ENCODE measurements around the gene POLR2M.

Gene POLR2M

GRCh38 chr15:57683481-57683880, 23.0 kb upstream of the POLR2M start:
- Mint-ChIP-seq H3K27ac (no peak overlapping the region), H3K36me3 (no peaks in the 10 kb centered on the region), H3K9me3 (no peaks in the 10 kb centered on the region), H3K4me3 (no peak overlapping the region), H3K27me3 (peaks cover 1% of the 10 kb centered on the region), H3K4me1 (peaks cover 4% of the 10 kb centered on the region)

DNA sequence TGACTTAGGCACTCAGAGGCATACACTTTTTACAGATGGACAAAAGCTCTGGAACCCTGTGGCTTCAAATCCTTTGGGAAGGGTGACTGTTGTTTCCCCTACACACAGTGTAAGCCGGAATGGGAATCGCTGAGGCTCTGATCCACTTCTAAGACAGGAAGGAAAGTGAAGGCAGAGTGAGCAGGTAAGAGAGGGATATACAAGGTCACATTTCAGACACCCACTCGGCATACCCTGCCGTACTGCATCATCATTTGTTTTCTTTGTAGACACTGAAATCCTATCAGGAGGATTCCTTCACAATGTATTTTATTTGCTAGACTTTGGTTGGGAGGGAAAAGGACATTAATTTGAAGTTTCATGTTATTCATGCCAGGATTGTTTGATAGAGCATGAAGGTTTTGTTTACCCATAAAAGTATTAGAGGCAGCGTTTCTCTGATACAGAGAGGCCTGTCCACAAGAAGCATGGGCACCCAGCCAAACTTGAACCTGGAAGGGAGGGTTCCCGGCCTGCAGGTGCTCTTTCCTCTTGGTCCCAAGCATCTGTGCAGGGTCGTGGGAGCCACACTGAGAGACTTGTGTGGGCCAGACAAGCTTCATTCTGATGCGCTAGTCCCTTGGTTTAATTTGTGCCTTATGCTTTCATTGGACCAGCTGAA, 21.9 kb upstream of the POLR2M start:
- H3K36me3 Mint-ChIP-seq = no peaks in the 10 kb centered on the region
- H3K4me1 Mint-ChIP-seq = peaks cover 4% of the 10 kb centered on the region
- no peak overlapping the region for H3K4me3 Mint-ChIP-seq
- H3K27ac Mint-ChIP-seq = no peak overlapping the region
- no peaks in the 10 kb centered on the region for H3K9me3 Mint-ChIP-seq
- no peaks in the 10 kb centered on the region for H3K27me3 Mint-ChIP-seq

- Mint-ChIP-seq H3K4me3 (no peak overlapping the region), H3K4me1 (no peaks in the 10 kb centered on the region), H3K27ac (no peak overlapping the region), H3K9me3 (no peaks in the 10 kb centered on the region), H3K27me3 (no peaks in the 10 kb centered on the region), H3K36me3 (no peaks in the 10 kb centered on the region)
These were observed 21.0 kb upstream of the POLR2M start for GRCh38 chr15:57685306-57686095.

GRCh38 chr15:57686657-57687056, 19.9 kb upstream of the POLR2M start:
- H3K27ac Mint-ChIP-seq = no peak overlapping the region
- H3K4me3 Mint-ChIP-seq = no peak overlapping the region
- no peaks in the 10 kb centered on the region for H3K4me1 Mint-ChIP-seq
- H3K9me3 Mint-ChIP-seq = no peaks in the 10 kb centered on the region
- H3K36me3 Mint-ChIP-seq = no peaks in the 10 kb centered on the region
- no peaks in the 10 kb centered on the region for H3K27me3 Mint-ChIP-seq

- H3K27me3 Mint-ChIP-seq = no peaks in the 10 kb centered on the region
- H3K4me3 Mint-ChIP-seq = no peak overlapping the region
- no peaks in the 10 kb centered on the region for H3K4me1 Mint-ChIP-seq
- no peaks in the 10 kb centered on the region for H3K36me3 Mint-ChIP-seq
- H3K27ac Mint-ChIP-seq = no peak overlapping the region
- H3K9me3 Mint-ChIP-seq = no peaks in the 10 kb centered on the region
These were observed 16.1 kb upstream of the POLR2M start for GRCh38 chr15:57690341-57690966.

- Mint-ChIP-seq H3K27ac (no peak overlapping the region), H3K27me3 (no peaks in the 10 kb centered on the region), H3K9me3 (no peaks in the 10 kb centered on the region), H3K36me3 (no peaks in the 10 kb centered on the region), H3K4me1 (no peaks in the 10 kb centered on the region), H3K4me3 (no peak overlapping the region)
These were observed 15.4 kb upstream of the POLR2M start for GRCh38 chr15:57691082-57691481.

- Mint-ChIP-seq H3K9me3 (no peaks in the 10 kb centered on the region), H3K36me3 (no peaks in the 10 kb centered on the region), H3K27ac (no peak overlapping the region), H3K4me3 (no peak overlapping the region), H3K4me1 (no peaks in the 10 kb centered on the region), H3K27me3 (peaks cover 2% of the 10 kb centered on the region)
These were observed 13.8 kb upstream of the POLR2M start for GRCh38 chr15:57692709-57693108.

- no peaks in the 10 kb centered on the region for H3K9me3 Mint-ChIP-seq
- H3K27ac Mint-ChIP-seq = no peak overlapping the region
- no peak overlapping the region for H3K4me3 Mint-ChIP-seq
- no peaks in the 10 kb centered on the region for H3K4me1 Mint-ChIP-seq
- H3K27me3 Mint-ChIP-seq = peaks cover 7% of the 10 kb centered on the region
- H3K36me3 Mint-ChIP-seq = no peaks in the 10 kb centered on the region
These were observed 12.2 kb upstream of the POLR2M start for GRCh38 chr15:57694279-57694678.

DNA sequence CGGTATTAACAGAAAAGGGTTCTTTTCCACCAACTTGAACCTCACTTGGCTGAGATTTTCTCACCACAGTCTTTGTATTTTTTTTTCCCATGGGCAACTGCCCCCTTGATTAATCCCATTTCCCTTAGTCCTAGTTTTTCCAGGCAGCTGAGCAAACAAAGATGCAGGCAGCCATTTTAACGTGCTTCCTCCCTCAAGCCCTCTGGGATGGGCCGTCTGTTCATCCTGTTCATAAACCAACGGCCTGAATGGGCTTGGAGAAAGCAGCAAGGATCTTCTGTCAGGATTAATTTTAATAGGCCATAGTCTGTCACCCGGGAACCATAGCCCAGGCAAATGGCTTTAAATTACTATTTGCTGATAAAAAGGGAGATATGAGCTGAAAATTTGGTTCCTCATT, 10.4 kb upstream of the POLR2M start:
- peaks cover 7% of the 10 kb centered on the region for H3K27me3 Mint-ChIP-seq
- no peaks in the 10 kb centered on the region for H3K4me1 Mint-ChIP-seq
- no peak overlapping the region for H3K4me3 Mint-ChIP-seq

DNA sequence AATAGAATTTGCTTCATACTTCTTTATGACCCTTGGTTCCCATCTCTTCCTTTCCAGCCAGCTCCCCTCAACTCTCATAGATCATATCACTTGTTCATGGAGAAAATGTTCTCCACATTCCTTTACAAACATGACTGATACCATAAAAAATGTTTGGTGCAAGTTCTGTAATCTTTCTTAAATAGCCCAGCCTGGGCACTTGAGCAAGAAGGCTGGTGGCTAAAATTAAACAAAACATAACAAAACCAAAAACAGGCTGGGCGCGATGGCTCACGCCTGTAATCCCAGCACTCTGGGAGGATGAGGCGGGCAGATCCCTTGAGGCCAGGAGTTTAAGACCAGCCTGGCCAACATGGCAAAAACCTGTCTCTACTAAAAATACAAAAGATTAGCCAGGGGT, 8.9 kb upstream of the POLR2M start:
- Mint-ChIP-seq H3K4me3 (no peak overlapping the region), H3K36me3 (no peaks in the 10 kb centered on the region), H3K27ac (no peak overlapping the region), H3K27me3 (peaks cover 7% of the 10 kb centered on the region), H3K4me1 (peaks cover 9% of the 10 kb centered on the region), H3K9me3 (no peaks in the 10 kb centered on the region)

More for the DNA sequence above, 10.4 kb upstream of the POLR2M start:
- no peak overlapping the region for H3K27ac Mint-ChIP-seq
- H3K36me3 Mint-ChIP-seq = no peaks in the 10 kb centered on the region
- no peaks in the 10 kb centered on the region for H3K9me3 Mint-ChIP-seq

- Mint-ChIP-seq H3K27me3 (peaks cover 7% of the 10 kb centered on the region), H3K4me3 (no peak overlapping the region), H3K4me1 (peaks cover 16% of the 10 kb centered on the region), H3K36me3 (no peaks in the 10 kb centered on the region), H3K9me3 (no peaks in the 10 kb centered on the region), H3K27ac (no peak overlapping the region)
These were observed 8.3 kb upstream of the POLR2M start for GRCh38 chr15:57698243-57698642.

GRCh38 chr15:57698991-57699390, 7.5 kb upstream of the POLR2M start:
- H3K27me3 Mint-ChIP-seq = peaks cover 7% of the 10 kb centered on the region
- H3K27ac Mint-ChIP-seq = no peak overlapping the region
- H3K9me3 Mint-ChIP-seq = no peaks in the 10 kb centered on the region
- peaks cover 23% of the 10 kb centered on the region for H3K4me1 Mint-ChIP-seq
- H3K4me3 Mint-ChIP-seq = no peak overlapping the region
- no peaks in the 10 kb centered on the region for H3K36me3 Mint-ChIP-seq

DNA sequence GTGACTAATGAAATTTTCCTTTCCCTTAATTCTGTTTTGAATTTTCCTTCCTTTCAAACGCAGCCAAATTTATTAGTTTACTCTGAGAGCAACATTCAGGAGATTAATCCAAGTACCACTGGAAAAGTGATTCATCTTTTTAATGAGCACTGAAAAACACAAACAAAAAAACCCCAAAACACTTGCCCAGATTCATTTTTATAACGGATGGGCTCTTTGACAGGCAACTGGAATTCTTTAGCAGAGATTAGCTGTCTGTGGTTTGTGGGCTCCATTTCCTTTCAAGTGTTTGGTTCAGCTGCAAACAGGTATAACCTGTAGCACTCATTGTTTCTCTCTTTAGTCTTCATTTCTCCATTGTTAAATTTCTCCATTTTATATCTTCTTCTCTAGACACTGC, 3.1 kb upstream of the POLR2M start:
- peaks cover 3% of the 10 kb centered on the region for H3K27me3 Mint-ChIP-seq
- peaks cover 60% of the 10 kb centered on the region for H3K4me1 Mint-ChIP-seq
- no peaks in the 10 kb centered on the region for H3K36me3 Mint-ChIP-seq
- no peaks in the 10 kb centered on the region for H3K9me3 Mint-ChIP-seq
- H3K4me3 Mint-ChIP-seq = peak overlapping the region; percentile 21
- peak overlapping the region; percentile 66 for H3K27ac Mint-ChIP-seq

DNA sequence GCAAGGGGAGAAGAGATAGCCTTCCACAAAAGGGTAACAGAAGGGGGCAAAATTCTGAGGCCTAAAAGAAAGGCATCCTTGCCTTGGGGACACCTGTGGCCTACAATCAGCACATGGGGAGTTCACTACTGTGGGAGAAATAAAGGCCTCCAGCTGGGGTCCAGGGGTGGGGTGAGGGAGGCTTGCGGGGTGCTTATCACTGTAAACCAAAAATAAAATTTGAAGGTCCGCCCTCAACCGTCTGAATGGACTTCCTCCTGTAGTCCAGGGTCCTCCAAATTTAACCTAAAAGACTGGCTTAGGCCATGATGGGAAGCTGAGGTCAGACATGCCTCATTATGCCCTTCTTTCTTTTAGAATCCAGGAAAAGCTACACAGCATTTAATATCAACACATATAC, 2.1 kb upstream of the POLR2M start:
- Mint-ChIP-seq H3K4me1 (peaks cover 71% of the 10 kb centered on the region), H3K36me3 (peaks cover 1% of the 10 kb centered on the region), H3K4me3 (peak overlapping the region; percentile 2), H3K27ac (peak overlapping the region; percentile 92), H3K27me3 (no peaks in the 10 kb centered on the region), H3K9me3 (no peaks in the 10 kb centered on the region)

DNA sequence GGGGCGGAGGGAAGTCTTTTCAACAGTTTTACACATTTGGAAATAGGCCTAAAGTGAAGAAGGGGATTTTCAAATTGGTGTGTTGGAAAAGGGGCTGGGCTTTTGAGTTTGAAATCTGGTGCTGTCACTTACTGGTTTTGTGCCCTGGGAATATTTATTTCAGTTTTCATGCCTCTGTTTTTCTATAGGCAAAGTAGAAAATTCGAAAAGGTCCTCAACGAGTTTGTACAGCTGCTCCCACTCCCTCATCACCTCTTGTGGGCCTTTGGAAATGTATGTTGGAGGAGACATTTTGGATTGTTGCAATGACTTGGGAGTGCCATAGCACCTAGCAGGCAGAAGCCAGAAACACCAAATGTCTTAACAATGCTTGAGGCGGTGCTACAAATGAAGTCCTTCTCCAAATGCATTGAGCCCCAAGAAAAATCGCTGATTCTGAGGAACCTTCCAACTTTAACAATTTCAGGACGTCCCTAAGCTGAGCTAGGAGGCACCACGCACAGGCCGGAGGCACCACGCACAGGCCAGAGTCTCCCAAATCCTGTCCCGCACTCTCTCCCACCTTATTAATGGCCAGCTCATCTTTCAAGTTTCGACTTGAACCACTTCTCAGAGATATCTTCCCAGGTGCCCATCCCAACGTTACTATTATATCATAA, 639 bp upstream of the POLR2M start:
- Mint-ChIP-seq H3K27me3 (no peaks in the 10 kb centered on the region), H3K4me1 (peaks cover 85% of the 10 kb centered on the region), H3K27ac (peak overlapping the region; percentile 95), H3K9me3 (no peaks in the 10 kb centered on the region), H3K36me3 (peaks cover 7% of the 10 kb centered on the region), H3K4me3 (peak overlapping the region; percentile 93)

DNA sequence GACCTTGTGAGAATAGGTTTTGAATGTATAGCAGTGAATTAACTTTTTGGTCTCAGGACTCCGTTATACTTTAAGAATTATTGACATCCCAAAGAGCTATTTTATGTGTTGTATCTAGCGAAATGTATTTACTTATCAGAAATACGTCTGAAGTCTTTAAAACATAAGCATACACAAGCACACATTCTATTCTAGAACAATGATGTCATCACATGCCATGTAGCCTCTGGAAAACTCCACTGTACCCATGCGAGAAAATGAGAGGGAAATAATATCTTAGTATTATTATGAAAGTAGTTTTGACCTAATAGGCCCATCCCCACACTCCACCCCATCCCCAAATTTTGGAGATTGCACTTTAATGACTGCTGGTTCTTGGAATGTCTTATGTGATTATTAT, 1.5 kb downstream of the POLR2M start:
- Mint-ChIP-seq H3K27me3 (no peaks in the 10 kb centered on the region), H3K36me3 (peaks cover 12% of the 10 kb centered on the region), H3K9me3 (no peaks in the 10 kb centered on the region), H3K27ac (peak overlapping the region; percentile 95), H3K4me3 (peak overlapping the region; percentile 93), H3K4me1 (peaks cover 87% of the 10 kb centered on the region)
